Panc1 (cell line): Measurements from ENCODE around the gene MAGI3. TPM values are rescaled to one million over a fixed set of nuclear protein-coding genes. Genes with fewer than 3 reads are reported as not detected.

ENCODE experiments used
- ATAC-seq: fragments of 200-7000 bp; cut with Tn5 transposase; 2 replicates; pipeline ENCODE4 v1.9.1; 2020; ENCODE audit warnings: mild to moderate bottlenecking, moderate library complexity
- BruUV-seq: library from RNA; stranded (reverse); fragments of 400-500 nt; replicated peaks from 2 replicates; lab custom pipeline; 2021; lab: Mats Ljungman, UMichigan
- CTCF ChIA-PET: fragments of 300-600 bp; sonication (Branson Sonifier 250); formaldehyde crosslinking; loops from one replicate; lab custom pipeline; 2022; ENCODE audit warnings: antibody characterized with exemption; lab: Charles Lee
- POLR2A ChIA-PET: fragments of 300-600 bp; sonication (Branson Sonifier 250); formaldehyde crosslinking; loops from one replicate; lab custom pipeline; 2022; ENCODE audit warnings: antibody characterized with exemption; lab: Charles Lee
- DNase-seq: peaks from one replicate; pipeline ENCODE4 v3.0.0-alpha.2; 2010; ENCODE audit warnings: low read depth, low spot score
- H3K27ac ChIP-seq: 2 replicates; pipeline ENCODE4 v1.5.1; 2011; ENCODE audit warnings: mild to moderate bottlenecking, low read length, inconsistent platforms
- H3K27me3 ChIP-seq: fragments of 200-500 bp; sonication (Bioruptor generic); 2 replicates; pipeline ENCODE4 v1.6.0; 2014; ENCODE audit warnings: low read length, inconsistent platforms; ENCODE audit not compliant: control insufficient read depth, insufficient read depth
- H3K36me3 ChIP-seq: fragments of 200-500 bp; sonication (Bioruptor generic); 2 replicates; pipeline ENCODE4 v1.5.1; 2014; ENCODE audit warnings: inconsistent platforms, mild to moderate bottlenecking, low read length, moderate library complexity; ENCODE audit not compliant: control insufficient read depth, insufficient read depth
- H3K4me1 ChIP-seq: 2 replicates; pipeline ENCODE4 v1.5.1; 2011; ENCODE audit warnings: inconsistent platforms, mild to moderate bottlenecking, low read length, moderate library complexity; ENCODE audit not compliant: control insufficient read depth, insufficient read depth
- H3K4me3 ChIP-seq, 2 experiments: 2 replicates each; pipeline ENCODE4 v1.5.1; 2011 to 2012; ENCODE audit warnings: low read depth in 2 of 2, low read length in 2 of 2, mild to moderate bottlenecking in 2 of 2, inconsistent platforms in 1 of 2, moderate library complexity in 1 of 2
- H3K9me3 ChIP-seq: fragments of 200-500 bp; sonication (Bioruptor generic); 2 replicates; pipeline ENCODE4 v1.5.1; 2014; ENCODE audit warnings: low read depth, mild to moderate bottlenecking, inconsistent platforms, low read length, moderate library complexity; ENCODE audit not compliant: control insufficient read depth, insufficient read depth
- CTCF ChIP-seq: fragments of 450-650 bp; IDR thresholded peaks from 2 replicates; pipeline ENCODE4 v1.5.1; 2017; ENCODE audit warnings: mild to moderate bottlenecking
- POLR2AphosphoS5 ChIP-seq: IDR thresholded peaks from 2 replicates; pipeline ENCODE4 v1.6.1; 2012; ENCODE audit warnings: mild to moderate bottlenecking, low read depth, low read length, moderate library complexity
- REST ChIP-seq, 2 experiments: IDR thresholded peaks; 2 replicates each; pipeline ENCODE4 v1.6.1; 2011 to 2012; ENCODE audit warnings: low read depth in 2 of 2, control low read depth in 1 of 2, low read length in 1 of 2, mild to moderate bottlenecking in 1 of 2, moderate library complexity in 1 of 2; ENCODE audit not compliant: insufficient read depth in 1 of 2
- SIN3A ChIP-seq: IDR thresholded peaks from 2 replicates; pipeline ENCODE4 v1.6.1; 2012; ENCODE audit warnings: low read depth, mild to moderate bottlenecking, low read length, moderate library complexity, borderline replicate concordance; ENCODE audit not compliant: insufficient read depth
- TCF7L2 ChIP-seq: IDR thresholded peaks from 2 replicates; pipeline ENCODE4 v1.6.1; 2011; ENCODE audit warnings: mild to moderate bottlenecking, low read depth, low read length, inconsistent platforms
- in situ Hi-C: cut with HindIII; loops from 2 replicates; pipeline ENCODE4 v1.10.0; 2016; ENCODE audit warnings: low sequenced_read_pairs, low pct_unique_long_range_greater_than_20kb
- intact Hi-C: fragments of 100-400 bp; cut with micrococcal nuclease; formaldehyde crosslinking; loops from one replicate; pipeline ENCODE4 v1.10.0; 2022; ENCODE audit not compliant: unreplicated experiment
- total RNA-seq: library from RNA; stranded (reverse); gene quantifications from one replicate; pipeline ENCODE4 v1.2.1, GENCODE V29; 2021; ENCODE audit not compliant: unreplicated experiment

The MAGI3 gene
- total RNA-seq, 1 experiment from 2014 or later = 10.9 TPM

- no peaks in the 10 kb centered on the region for H3K36me3 ChIP-seq
- POLR2A ChIA-PET = interaction anchor here (0.7 kb wide), 1 partner anchor 47 kb away, joined by 3 read pairs; no protein-coding TSS in a partner anchor
- CTCF ChIA-PET = interaction anchor here (0.7 kb wide), 1 partner anchor 132 kb away, joined by 3 read pairs; no protein-coding TSS in a partner anchor
Observed at GRCh38 chr1:113372546-113372945, 17.8 kb upstream of the MAGI3 start.

GRCh38 chr1:113373644-113374043 is 16.7 kb upstream of the MAGI3 start:
- Histone ChIP-seq H3K4me3 (no peak overlapping the region), H3K9me3 (no peaks in the 10 kb centered on the region), H3K27ac (no peak overlapping the region), H3K36me3 (no peaks in the 10 kb centered on the region), H3K27me3 (no peaks in the 10 kb centered on the region), H3K4me1 (no peaks in the 10 kb centered on the region)
- ChIA-PET CTCF (no interaction called here), POLR2A (no interaction called here)
- intact Hi-C loops = no loop called here
- ATAC-seq (no peak), DNase-seq (no peak)
- in situ Hi-C loops = no loop called here
- BruUV-seq = no TSS peak
- no peak for TF ChIP-seq CTCF
- no peak for TF ChIP-seq POLR2AphosphoS5
- TF ChIP-seq REST (IDR thresholded peaks at IDR 0.05; ENCODE audit: insufficient read depth in 1 of 2, low read depth in 2 of 2, low read length in 1 of 2) = no peak
- no peak for TF ChIP-seq TCF7L2
- no peak for TF ChIP-seq SIN3A

More at GRCh38 chr1:113372546-113372945, 17.8 kb upstream of the MAGI3 start:
- no peak overlapping the region for H3K27ac ChIP-seq
- DNase-seq (no peak), ATAC-seq (no peak)
- H3K4me1 ChIP-seq = no peaks in the 10 kb centered on the region
- intact Hi-C loops (no loop called here), in situ Hi-C loops (no loop called here)
- BruUV-seq = no TSS peak
- no peaks in the 10 kb centered on the region for H3K9me3 ChIP-seq
- H3K27me3 ChIP-seq = no peaks in the 10 kb centered on the region
- H3K4me3 ChIP-seq = no peak overlapping the region
- TF ChIP-seq TCF7L2 (no peak), SIN3A (no peak), POLR2AphosphoS5 (no peak), REST (IDR thresholded peaks at IDR 0.05; ENCODE audit: insufficient read depth in 1 of 2, low read depth in 2 of 2, low read length in 1 of 2) (no peak), CTCF (no peak)
